K562 (cell line): ENCODE measurements around the gene IKZF4. TPM values are rescaled to one million over a fixed set of nuclear protein-coding genes. Genes with fewer than 3 reads are reported as not detected.

Experiments
- ARID2 ChIP-seq: fragments of 450-650 bp; IDR thresholded peaks from 2 replicates; pipeline ENCODE4 v1.6.1; 2017; ENCODE audit warnings: antibody characterized with exemption, mild to moderate bottlenecking
- ATF6 ChIP-seq: sonication (generic); formaldehyde crosslinking; IDR thresholded peaks from 2 replicates; pipeline ENCODE4 v1.4.0; 2020; ENCODE audit warnings: mild to moderate bottlenecking, missing genetic modification reagents
- BCL6 ChIP-seq: fragments of 250-450 bp; sonication (Bioruptor Pico); IDR thresholded peaks from 2 replicates; pipeline ENCODE4 v1.4.0; 2020
- HMG20A ChIP-seq: fragments of 450-650 bp; formaldehyde crosslinking; conservative IDR thresholded peaks from 2 replicates; pipeline ENCODE4 v1.4.0; 2020; ENCODE audit warnings: mild to moderate bottlenecking, mixed read lengths
- HOMEZ ChIP-seq: fragments of 250-450 bp; sonication (Bioruptor Pico); IDR thresholded peaks from 2 replicates; pipeline ENCODE4 v1.4.0; 2020; ENCODE audit warnings: mild to moderate bottlenecking, moderate library complexity
- MAFK ChIP-seq: IDR thresholded peaks from 2 replicates; pipeline ENCODE4 v1.6.1; 2011; ENCODE audit warnings: low read length, improper control_type of control experiment
- MTA1 ChIP-seq: fragments of 450-650 bp; IDR thresholded peaks from 2 replicates; pipeline ENCODE4 v1.6.1; 2017; ENCODE audit warnings: borderline replicate concordance
- SIN3A ChIP-seq, 2 experiments: fragments of 150-350 bp in 1 of 2; IDR thresholded peaks; 2 replicates each; pipeline ENCODE4 v1.6.1; 2011 to 2016; ENCODE audit warnings: borderline replicate concordance in 2 of 2, low read depth in 2 of 2, low read length in 2 of 2, mild to moderate bottlenecking in 2 of 2, moderate library complexity in 2 of 2; ENCODE audit not compliant: control insufficient read depth in 1 of 2
- SIX5 ChIP-seq, 2 experiments: IDR thresholded peaks; 2 replicates each; pipeline ENCODE4 v1.6.1; 2011; ENCODE audit warnings: low read length in 2 of 2, borderline replicate concordance in 1 of 2, low read depth in 1 of 2, mild to moderate bottlenecking in 1 of 2, moderate library complexity in 1 of 2; ENCODE audit not compliant: insufficient read depth in 1 of 2
- SMAD1 ChIP-seq: fragments of 150-350 bp; IDR thresholded peaks from 2 replicates; pipeline ENCODE4 v1.6.1; 2014; ENCODE audit warnings: low read length, low read depth; ENCODE audit not compliant: partially characterized antibody
- SMARCA5 ChIP-seq: fragments of 450-650 bp; IDR thresholded peaks from 2 replicates; pipeline ENCODE4 v1.6.1; 2016
- SREBF2 ChIP-seq: sonication (generic); formaldehyde crosslinking; IDR thresholded peaks from 2 replicates; pipeline ENCODE4 v1.4.0; 2020; ENCODE audit warnings: mild to moderate bottlenecking, missing genetic modification reagents
- ZKSCAN1 ChIP-seq: fragments of 150-350 bp; IDR thresholded peaks from 2 replicates; pipeline ENCODE4 v1.6.1; 2016; ENCODE audit warnings: low read depth, low read length
- ZNF124 ChIP-seq: sonication (generic); formaldehyde crosslinking; IDR thresholded peaks from 2 replicates; pipeline ENCODE4 v1.8.1; 2022; ENCODE audit warnings: missing genetic modification reagents
- ZNF274 ChIP-seq: IDR thresholded peaks from 2 replicates; pipeline ENCODE4 v1.6.1; 2011; ENCODE audit warnings: low read depth, mild to moderate bottlenecking, low read length, moderate library complexity, borderline replicate concordance
- ZNF583 ChIP-seq: fragments of 250-450 bp; sonication (Bioruptor Pico); IDR thresholded peaks from 2 replicates; pipeline ENCODE4 v1.4.0; 2020
- ZNF75A ChIP-seq: fragments of 450-650 bp; formaldehyde crosslinking; IDR thresholded peaks from 2 replicates; pipeline ENCODE4 v1.4.0; 2020; ENCODE audit warnings: mild to moderate bottlenecking
- polyA plus RNA-seq, 8 experiments: library from polyadenylated mRNA; depleted of rRNA in 4 of 8; stranded (reverse) in 5 of 8; unstranded in 3 of 8; fragments of >200 nt; fragmentation: Nextera tagmentation in 2 of 8; fragmentation: Illumina TruSeq in 1 of 8; extraction: Ambion mirVana in 2 of 8; extraction: Trizol in 1 of 8; gene quantifications; 2 replicates each; pipeline versions ENCODE4 v1.2.1 to v1.2.3, GENCODE V29; 2011 to 2014; ENCODE audit warnings: inconsistent platforms in 1 of 8, missing spikeins in 1 of 8
- total RNA-seq, 7 experiments: library from RNA; depleted of rRNA in 6 of 7; stranded (reverse); fragments of >200 nt in 6 of 7; fragmentation: Illumina TruSeq in 2 of 7; extraction: Trizol in 2 of 7; gene quantifications; 2 replicates each; pipeline versions ENCODE4 v1.2.1 to v1.2.3, GENCODE V29; 2011 to 2021; ENCODE audit warnings: low replicate concordance in 1 of 7
- TF ChIP-seq, protein P1 (sequence below): sonication (generic); formaldehyde crosslinking; IDR thresholded peaks from 2 replicates; pipeline ENCODE4 v1.8.0; 2023; ENCODE audit warnings: mild to moderate bottlenecking, missing genetic modification reagents
- TF ChIP-seq, protein P2 (sequence below), 2 experiments: fragments of 450-650 bp in 1 of 2; sonication (generic) in 1 of 2; formaldehyde crosslinking in 1 of 2; IDR thresholded peaks in 1 of 2; conservative IDR thresholded peaks in 1 of 2; 2 replicates each; pipeline versions ENCODE4 v1.6.1 to v1.8.1; 2016 to 2023; ENCODE audit warnings: mild to moderate bottlenecking in 2 of 2, moderate library complexity in 2 of 2, inconsistent platforms in 1 of 2, missing genetic modification reagents in 1 of 2

The IKZF4 gene
- total and polyA plus RNA-seq, 9 of the 15 experiments (the other 6 are each of a cell fraction or from before 2014, with no cell fraction given) = 1.9 to 16.3 (median 3.6) TPM

- TF ChIP-seq, protein P1, sequence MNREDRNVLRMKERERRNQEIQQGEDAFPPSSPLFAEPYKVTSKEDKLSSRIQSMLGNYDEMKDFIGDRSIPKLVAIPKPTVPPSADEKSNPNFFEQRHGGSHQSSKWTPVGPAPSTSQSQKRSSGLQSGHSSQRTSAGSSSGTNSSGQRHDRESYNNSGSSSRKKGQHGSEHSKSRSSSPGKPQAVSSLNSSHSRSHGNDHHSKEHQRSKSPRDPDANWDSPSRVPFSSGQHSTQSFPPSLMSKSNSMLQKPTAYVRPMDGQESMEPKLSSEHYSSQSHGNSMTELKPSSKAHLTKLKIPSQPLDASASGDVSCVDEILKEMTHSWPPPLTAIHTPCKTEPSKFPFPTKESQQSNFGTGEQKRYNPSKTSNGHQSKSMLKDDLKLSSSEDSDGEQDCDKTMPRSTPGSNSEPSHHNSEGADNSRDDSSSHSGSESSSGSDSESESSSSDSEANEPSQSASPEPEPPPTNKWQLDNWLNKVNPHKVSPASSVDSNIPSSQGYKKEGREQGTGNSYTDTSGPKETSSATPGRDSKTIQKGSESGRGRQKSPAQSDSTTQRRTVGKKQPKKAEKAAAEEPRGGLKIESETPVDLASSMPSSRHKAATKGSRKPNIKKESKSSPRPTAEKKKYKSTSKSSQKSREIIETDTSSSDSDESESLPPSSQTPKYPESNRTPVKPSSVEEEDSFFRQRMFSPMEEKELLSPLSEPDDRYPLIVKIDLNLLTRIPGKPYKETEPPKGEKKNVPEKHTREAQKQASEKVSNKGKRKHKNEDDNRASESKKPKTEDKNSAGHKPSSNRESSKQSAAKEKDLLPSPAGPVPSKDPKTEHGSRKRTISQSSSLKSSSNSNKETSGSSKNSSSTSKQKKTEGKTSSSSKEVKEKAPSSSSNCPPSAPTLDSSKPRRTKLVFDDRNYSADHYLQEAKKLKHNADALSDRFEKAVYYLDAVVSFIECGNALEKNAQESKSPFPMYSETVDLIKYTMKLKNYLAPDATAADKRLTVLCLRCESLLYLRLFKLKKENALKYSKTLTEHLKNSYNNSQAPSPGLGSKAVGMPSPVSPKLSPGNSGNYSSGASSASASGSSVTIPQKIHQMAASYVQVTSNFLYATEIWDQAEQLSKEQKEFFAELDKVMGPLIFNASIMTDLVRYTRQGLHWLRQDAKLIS = no peak
- TF ChIP-seq ZKSCAN1 (no peak), ZNF583 (CRISPR knock-in tag) (no peak), MAFK (no peak), SREBF2 (CRISPR knock-in tag) (no peak), BCL6 (CRISPR knock-in tag) (no peak), HOMEZ (CRISPR knock-in tag) (no peak), ZNF274 (no peak), SMARCA5 (no peak), ATF6 (peak; percentile 55; the same call in 1 of the 2 replicates), HMG20A (no peak), MTA1 (peak; percentile 83; the same call in 1 of the 2 replicates), ZNF124 (CRISPR knock-in tag) (0 out of 2 replicates have a peak, but pooled peaks have one; percentile 46), ARID2 (no peak), SIX5 (IDR thresholded peaks at IDR 0.05; ENCODE audit: borderline replicate concordance in 1 of 2, insufficient read depth in 1 of 2, low read depth in 1 of 2, low read length in 2 of 2) (no peak), ZNF75A (CRISPR knock-in tag) (no peak), SIN3A (IDR thresholded peaks at IDR 0.05; ENCODE audit: borderline replicate concordance in 2 of 2, control insufficient read depth in 1 of 2, low read depth in 2 of 2, low read length in 2 of 2) (no peak), SMAD1 (no peak)
- TF ChIP-seq, protein P2, sequence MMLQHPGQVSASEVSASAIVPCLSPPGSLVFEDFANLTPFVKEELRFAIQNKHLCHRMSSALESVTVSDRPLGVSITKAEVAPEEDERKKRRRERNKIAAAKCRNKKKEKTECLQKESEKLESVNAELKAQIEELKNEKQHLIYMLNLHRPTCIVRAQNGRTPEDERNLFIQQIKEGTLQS (IDR thresholded peaks at IDR 0.05) = peak; percentile 92
- TF ChIP-seq, protein P2 (CRISPR knock-in tag; conservative IDR thresholded peaks at IDR 0.05) = peak; percentile 91
These were observed 59.1 kb downstream of the IKZF4 start, which contains the start of gene ERBB3 (continued) for GRCh38 chr12:56079723-56080555.
